GM15510 (cell line): ENCODE data around the gene MAPKAP1.

ENCODE experiments used
- POLR2A ChIP-seq: IDR thresholded peaks from 3 replicates; pipeline ENCODE4 v1.6.1; 2011; ENCODE audit warnings: borderline replicate concordance; ENCODE audit not compliant: insufficient read length; ENCODE audit errors: extremely low read depth

MAPKAP1 gene

GRCh38 chr9:125613141-125613540 lies 93.9 kb downstream of the MAPKAP1 start:
- no peak for TF ChIP-seq POLR2A

- no peak for TF ChIP-seq POLR2A
These were observed 94.4 kb downstream of the MAPKAP1 start for GRCh38 chr9:125612616-125613015.

- TF ChIP-seq POLR2A: no peak
These were observed 95.8 kb downstream of the MAPKAP1 start for GRCh38 chr9:125611121-125611765.

- no peak for TF ChIP-seq POLR2A
These were observed 97.3 kb downstream of the MAPKAP1 start for GRCh38 chr9:125609744-125610143.

- no peak for TF ChIP-seq POLR2A
These were observed 98.4 kb downstream of the MAPKAP1 start for GRCh38 chr9:125608489-125609224.

GRCh38 chr9:125604196-125604595 lies 102.8 kb downstream of the MAPKAP1 start:
- TF ChIP-seq POLR2A: no peak

GRCh38 chr9:125603478-125604021 lies 103.5 kb downstream of the MAPKAP1 start:
- TF ChIP-seq POLR2A: no peak

- no peak for TF ChIP-seq POLR2A
These were observed 105.0 kb downstream of the MAPKAP1 start for GRCh38 chr9:125601961-125602360.

- TF ChIP-seq POLR2A: no peak
These were observed 106.8 kb downstream of the MAPKAP1 start for GRCh38 chr9:125600194-125600593.

- no peak for TF ChIP-seq POLR2A
These were observed 112.8 kb downstream of the MAPKAP1 start for GRCh38 chr9:125594223-125594610.

GRCh38 chr9:125593581-125594222 lies 113.3 kb downstream of the MAPKAP1 start:
- no peak for TF ChIP-seq POLR2A

- no peak for TF ChIP-seq POLR2A
These were observed 115.1 kb downstream of the MAPKAP1 start for GRCh38 chr9:125591888-125592287.

GRCh38 chr9:125591245-125591644 lies 115.8 kb downstream of the MAPKAP1 start:
- no peak for TF ChIP-seq POLR2A

- TF ChIP-seq POLR2A: no peak
These were observed 117.7 kb downstream of the MAPKAP1 start for GRCh38 chr9:125589287-125589686.

- no peak for TF ChIP-seq POLR2A
These were observed 119.1 kb downstream of the MAPKAP1 start for GRCh38 chr9:125587819-125588460.
